Fibroblast of skin of right biceps (primary cell): ENCODE data around the gene TMEM255B.

Experiments used
- DNase-seq: peaks from one replicate; pipeline ENCODE4 v3.0.0-alpha.2; 2013

Gene TMEM255B

GRCh38 chr13:113806526-113806925 lies 47.5 kb downstream of the TMEM255B start:
- no peak for DNase-seq

DNA sequence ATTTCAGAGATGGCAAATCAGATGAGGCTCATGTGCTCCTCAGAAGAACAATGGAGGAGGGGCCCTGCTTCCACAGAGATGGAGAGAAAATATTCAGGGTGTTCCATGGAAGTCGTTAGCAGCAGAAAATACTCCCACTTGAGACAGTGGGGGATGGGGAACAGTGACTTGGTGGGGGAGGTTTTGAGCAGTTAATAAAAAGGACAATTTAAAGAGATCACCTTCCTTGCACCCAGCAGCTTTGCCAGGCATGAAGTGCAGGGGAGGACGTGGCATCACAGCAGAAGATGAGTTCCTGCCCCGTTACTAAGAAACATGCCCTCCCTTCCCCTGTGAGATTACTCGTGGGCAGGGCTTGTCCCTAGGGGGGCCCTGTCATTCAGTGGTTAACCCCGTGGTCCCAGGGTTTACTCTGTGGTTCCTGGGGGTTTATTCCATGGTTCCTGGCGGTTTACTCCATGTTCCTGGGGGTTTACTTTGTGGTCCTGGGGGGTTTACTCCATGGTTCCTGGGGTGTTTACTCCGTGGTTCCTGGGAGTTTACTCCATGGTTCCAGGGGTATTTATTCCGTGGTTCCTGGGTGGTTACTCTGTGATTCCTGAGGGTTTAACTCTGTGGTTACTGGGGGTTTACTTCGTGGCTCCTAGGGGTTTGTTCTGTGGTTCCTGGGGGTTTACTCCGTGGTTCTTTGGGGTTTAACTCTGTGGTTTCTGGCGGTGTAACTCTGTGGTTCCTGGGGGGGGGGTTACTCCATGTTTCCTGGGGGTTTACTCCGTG lies 49.2 kb downstream of the TMEM255B start:
- DNase-seq = no peak

DNA sequence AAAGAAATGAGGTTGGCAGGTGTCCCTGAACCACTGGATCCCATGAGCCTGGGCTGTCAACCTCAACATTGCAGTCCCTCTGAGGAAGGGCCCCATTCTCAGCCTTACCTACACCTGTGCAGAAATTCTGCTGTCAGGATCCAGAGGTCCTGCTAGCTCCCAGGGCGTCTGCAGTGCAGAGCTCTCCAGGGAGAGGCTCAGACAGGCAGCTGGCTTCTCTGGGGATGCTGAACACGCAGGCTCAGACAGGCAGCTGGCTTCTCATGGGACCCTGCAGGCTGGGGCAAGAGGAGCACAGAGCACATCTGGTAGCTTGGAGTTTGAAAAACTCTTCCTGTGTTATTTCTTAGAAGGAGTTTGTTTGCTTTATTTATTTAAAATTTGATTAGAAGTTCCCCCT lies 50.9 kb downstream of the TMEM255B start:
- DNase-seq = no peak

- no peak for DNase-seq
Observed at GRCh38 chr13:113810640-113811039, 51.6 kb downstream of the TMEM255B start.

GRCh38 chr13:113811081-113811928 lies 52.3 kb downstream of the TMEM255B start:
- no peak for DNase-seq

- DNase-seq = no peak
Observed at GRCh38 chr13:113812178-113813040, 53.4 kb downstream of the TMEM255B start.

DNA sequence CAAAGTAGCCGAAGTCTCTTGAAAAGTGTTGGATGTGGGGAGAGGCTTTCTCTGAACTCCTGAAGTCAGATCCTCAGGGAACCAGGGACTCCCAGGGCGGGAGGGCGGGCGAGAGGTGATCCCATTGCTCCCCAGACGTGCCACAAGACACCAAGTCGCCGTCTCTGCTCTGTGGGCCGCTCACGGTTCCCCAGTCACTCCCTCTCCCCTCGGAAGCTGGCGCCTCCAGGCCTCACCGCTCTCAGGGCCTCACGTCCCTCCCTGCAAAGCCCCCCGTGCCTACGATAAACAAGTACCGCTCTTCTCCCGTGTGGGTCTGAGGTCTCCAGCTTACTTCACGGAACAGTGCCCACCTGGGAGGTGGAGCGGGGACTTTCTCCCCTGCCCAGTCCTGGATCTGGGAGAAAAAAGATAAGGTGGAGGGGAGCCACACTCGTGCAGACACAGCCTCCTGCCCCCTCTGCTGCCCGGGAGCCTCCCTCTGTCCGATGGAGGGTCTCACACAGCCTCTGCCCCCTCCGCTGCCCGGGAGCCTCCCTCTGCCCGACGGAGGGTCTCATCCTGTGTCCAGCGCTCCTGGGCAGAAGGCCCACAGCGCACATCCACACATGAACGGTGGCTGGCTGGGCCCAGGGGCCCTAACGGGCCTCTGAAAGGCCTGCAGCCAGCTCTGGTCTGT lies 54.2 kb downstream of the TMEM255B start:
- no peak for DNase-seq

DNA sequence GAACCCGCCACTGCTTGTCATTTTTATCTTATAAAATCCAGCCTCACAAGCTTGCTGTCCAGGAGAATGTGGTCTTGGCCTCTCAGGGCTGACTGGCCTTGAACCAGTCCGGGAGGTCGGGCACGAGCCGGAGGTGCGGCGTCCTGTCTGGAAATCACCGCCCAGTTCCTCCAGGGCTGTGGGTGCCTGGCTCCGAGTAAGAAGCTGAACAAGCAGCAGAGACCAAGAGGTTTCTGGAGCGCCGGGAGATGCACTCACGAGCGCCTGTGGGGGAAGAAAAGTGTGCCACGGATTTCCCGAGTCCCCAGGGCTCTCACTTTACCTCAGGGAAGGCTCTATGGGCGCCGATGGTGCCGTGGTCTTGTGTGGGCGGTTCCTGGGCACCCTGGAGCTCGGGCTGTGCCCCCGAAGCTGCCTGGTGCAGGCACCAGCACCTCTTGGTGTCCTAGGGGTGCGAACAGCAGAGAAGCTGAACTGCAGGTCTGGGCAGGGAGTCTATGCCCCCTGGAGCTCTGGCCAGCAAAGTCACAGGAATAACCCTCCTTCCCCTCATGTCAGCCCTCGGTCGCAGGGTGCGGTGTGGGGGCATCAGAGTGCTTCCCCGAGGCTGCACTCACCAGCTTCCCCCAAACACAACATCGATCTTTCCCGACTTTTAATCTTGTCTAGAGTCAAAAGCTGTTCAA lies 54.9 kb downstream of the TMEM255B start:
- DNase-seq = no peak

DNA sequence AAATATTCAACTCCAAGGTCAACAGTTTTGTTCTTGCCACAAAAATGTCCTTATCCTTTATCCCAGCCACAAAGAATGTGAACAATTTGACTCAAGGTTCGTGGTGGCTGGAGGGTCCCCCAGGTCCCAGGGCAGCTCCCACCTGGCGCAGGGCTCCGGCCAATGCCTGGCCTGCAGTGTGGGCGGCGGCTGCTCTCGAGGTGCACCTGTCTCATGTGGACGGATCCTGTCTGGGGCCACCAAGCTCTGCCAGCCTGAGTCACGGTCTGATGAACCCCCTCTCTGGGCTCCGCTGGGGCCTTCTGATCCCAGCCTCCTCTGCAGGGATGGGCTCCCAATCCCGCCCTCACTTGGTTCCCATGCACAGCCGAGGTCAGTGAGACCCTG lies 55.4 kb downstream of the TMEM255B start:
- DNase-seq = peak; percentile 70

GRCh38 chr13:113815151-113816058 lies 56.4 kb downstream of the TMEM255B start:
- no peak for DNase-seq

DNA sequence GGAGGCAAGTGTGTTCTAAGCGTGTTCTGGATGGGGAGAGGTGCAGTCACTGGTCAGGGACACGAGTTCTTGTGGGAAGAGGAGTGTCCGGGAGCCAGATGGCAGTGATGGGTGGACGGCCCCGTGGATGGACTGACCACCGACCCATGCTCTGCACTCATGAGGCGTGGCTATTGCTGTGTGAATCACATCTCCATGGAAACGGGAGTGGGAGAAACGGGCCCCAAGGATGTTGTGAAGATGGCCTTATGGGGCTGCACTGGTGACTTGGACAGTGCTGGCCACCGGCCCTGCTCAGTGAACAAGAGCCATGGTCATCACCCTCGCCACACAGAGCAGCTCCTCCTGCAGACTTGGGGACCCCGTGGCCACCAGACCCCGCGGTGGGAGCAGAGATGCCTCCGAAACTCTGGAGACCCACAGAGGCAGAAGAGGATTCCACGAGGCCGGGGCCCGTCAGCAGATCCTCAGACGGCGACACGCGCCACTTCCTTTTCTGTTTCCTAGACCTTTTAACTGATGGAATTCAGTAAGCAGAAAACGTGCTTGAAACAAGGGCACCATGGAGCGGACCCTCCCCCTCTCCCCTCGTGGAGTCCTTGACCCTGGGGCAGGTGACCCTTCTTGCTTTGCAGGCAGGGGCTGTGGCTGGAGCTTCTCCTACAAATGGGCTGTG lies 57.4 kb downstream of the TMEM255B start:
- no peak for DNase-seq

DNA sequence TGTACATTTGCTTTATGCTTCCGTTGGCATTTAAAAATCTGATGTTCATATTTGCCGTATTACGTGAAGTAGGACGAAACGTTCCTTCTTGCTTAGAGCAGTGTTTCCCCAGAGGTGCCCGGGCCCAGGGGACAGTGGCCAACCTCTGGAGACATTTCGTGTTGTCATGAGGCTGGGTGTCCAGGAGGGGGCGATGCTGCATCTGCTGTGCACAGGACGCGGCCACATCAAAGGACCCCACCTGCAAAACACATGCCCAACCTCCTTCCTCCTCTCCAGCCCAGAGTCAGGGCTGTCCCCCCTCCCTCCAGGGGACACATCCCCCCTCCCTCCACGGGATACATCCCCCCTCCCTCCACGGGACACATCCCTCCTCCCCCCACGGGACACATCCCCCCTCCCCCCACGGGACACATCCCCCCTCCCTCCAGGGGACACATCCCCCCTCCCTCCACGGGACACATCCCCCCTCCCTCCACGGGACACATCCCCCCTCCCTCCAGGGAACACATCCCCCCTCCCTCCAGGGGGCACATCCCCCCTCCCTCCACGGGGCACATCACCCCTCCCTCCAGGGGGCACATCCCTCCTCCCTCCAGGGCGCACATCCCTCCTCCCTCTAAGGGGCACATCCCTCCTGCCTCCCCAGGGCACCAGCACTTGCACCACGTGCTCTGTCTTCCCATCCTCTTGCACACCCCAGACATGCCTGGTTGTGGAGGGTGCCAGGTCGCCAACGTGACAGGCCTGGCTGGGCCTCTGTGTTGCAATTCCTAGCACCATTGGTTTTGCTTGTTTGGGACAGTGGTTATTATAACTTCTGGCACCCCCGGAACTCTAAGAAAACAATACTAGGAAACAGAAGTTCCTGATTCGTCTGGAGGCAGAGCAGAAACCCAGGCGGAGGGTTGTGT lies 58.2 kb downstream of the TMEM255B start:
- DNase-seq = peak; percentile 79

- DNase-seq = no peak
Observed at GRCh38 chr13:113817860-113818691, 59.0 kb downstream of the TMEM255B start.

- DNase-seq = no peak
Observed at GRCh38 chr13:113818700-113819295, 59.8 kb downstream of the TMEM255B start.

DNA sequence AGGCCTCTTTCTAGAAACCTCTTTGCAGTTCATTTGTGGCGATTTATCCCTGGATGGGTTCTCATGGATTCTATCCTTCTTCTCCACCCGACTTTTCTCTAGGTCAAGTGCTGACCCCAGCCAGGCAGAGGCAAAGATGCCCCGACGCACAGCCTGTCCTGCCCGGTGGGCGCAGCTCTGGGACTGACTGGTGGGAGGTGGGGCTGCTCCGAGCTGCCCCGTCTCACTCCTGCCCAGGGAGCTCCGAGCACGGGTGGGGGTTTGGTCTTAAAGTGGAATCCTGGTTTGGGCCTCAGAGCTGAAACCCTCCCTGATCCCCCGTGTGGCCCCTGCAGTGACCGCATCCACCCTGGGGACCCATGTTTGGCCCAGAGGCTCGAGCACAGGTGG lies 60.3 kb downstream of the TMEM255B start:
- no peak for DNase-seq

- peak; percentile 30 for DNase-seq
Observed at GRCh38 chr13:113819731-113820715, 61.0 kb downstream of the TMEM255B start.
